IgD-negative memory B cell (primary cell): ENCODE measurements around the gene PCYT1B. TPM values are rescaled to one million over a fixed set of nuclear protein-coding genes. Genes with fewer than 3 reads are reported as not detected.
A peak's percentile ranks its signal among the peaks of the same experiment; 100 is the strongest.

ENCODE experiments used
- H3K27ac Mint-ChIP-seq, 3 donors: one replicate each; pipeline ENCODE4 v1.8.0; 2020 to 2022; ENCODE audit warnings: mild to moderate bottlenecking in 3 of 3, mixed read lengths in 3 of 3, moderate library complexity in 1 of 3
- H3K27me3 Mint-ChIP-seq: one replicate; pipeline ENCODE4 v1.8.0; 2021; ENCODE audit warnings: mixed read lengths
- H3K36me3 Mint-ChIP-seq: one replicate; pipeline ENCODE4 v1.8.0; 2020; ENCODE audit warnings: mild to moderate bottlenecking, mixed read lengths
- H3K4me1 Mint-ChIP-seq, 3 donors: one replicate each; pipeline ENCODE4 v1.8.0; 2020 to 2022; ENCODE audit warnings: mixed read lengths in 3 of 3, mild to moderate bottlenecking in 1 of 3
- H3K4me3 Mint-ChIP-seq, 4 donors: one replicate each; pipeline ENCODE4 v1.8.0; 2020 to 2022; ENCODE audit warnings: mild to moderate bottlenecking in 4 of 4, mixed read lengths in 4 of 4, moderate library complexity in 3 of 4
- H3K9me3 Mint-ChIP-seq, 3 donors: one replicate each; pipeline ENCODE4 v1.8.0; 2020 to 2021; ENCODE audit warnings: mixed read lengths in 3 of 3, mild to moderate bottlenecking in 1 of 3
- polyA plus RNA-seq: library from polyadenylated mRNA; unstranded; fragments of 300-500 nt; fragmentation: Illumina TruSeq; gene quantifications from one replicate; pipeline ENCODE4 v1.2.3, GENCODE V29; 2021

PCYT1B gene
- polyA plus RNA-seq, 1 donor from 2014 or later: 0.13 TPM

GRCh38 chrX:24594501-24594900 is 52.6 kb downstream of the PCYT1B start:
- Mint-ChIP-seq H3K27me3 (peaks cover 6% of the 10 kb centered on the region), H3K27ac (no peak overlapping the region), H3K4me3 (no peak overlapping the region)

GRCh38 chrX:24590111-24590510 is 57.0 kb downstream of the PCYT1B start:
- H3K27me3 Mint-ChIP-seq: peaks cover 5% of the 10 kb centered on the region
- H3K27ac Mint-ChIP-seq: no peak overlapping the region
- H3K36me3 Mint-ChIP-seq: no peaks in the 10 kb centered on the region
- no peak overlapping the region for H3K4me3 Mint-ChIP-seq
- H3K4me1 Mint-ChIP-seq: peaks cover 0 to 1% (median 0%) of the 10 kb centered on the region in 3 donors
- H3K9me3 Mint-ChIP-seq: peaks cover 0 to 3% (median 0%) of the 10 kb centered on the region in 3 donors

More at GRCh38 chrX:24594501-24594900, 52.6 kb downstream of the PCYT1B start:
- Mint-ChIP-seq H3K36me3 (no peaks in the 10 kb centered on the region), H3K4me1 (no peaks in the 10 kb centered on the region), H3K9me3 (peaks cover 0 to 3% (median 0%) of the 10 kb centered on the region in 3 donors)

- H3K4me3 Mint-ChIP-seq: no peak overlapping the region
Observed at GRCh38 chrX:24577091-24577490, 70.1 kb downstream of the PCYT1B start.

GRCh38 chrX:24575496-24575895 is 71.7 kb downstream of the PCYT1B start:
- H3K4me3 Mint-ChIP-seq: no peak overlapping the region
- no peaks in the 10 kb centered on the region for H3K4me1 Mint-ChIP-seq
- H3K27ac Mint-ChIP-seq: peak overlapping the region in 1 of 3 donors; percentile 18
- no peaks in the 10 kb centered on the region for H3K27me3 Mint-ChIP-seq
- peaks cover 0 to 4% (median 3%) of the 10 kb centered on the region in 3 donors for H3K9me3 Mint-ChIP-seq
- no peaks in the 10 kb centered on the region for H3K36me3 Mint-ChIP-seq

More at GRCh38 chrX:24577091-24577490, 70.1 kb downstream of the PCYT1B start:
- peaks cover 7% of the 10 kb centered on the region for H3K27me3 Mint-ChIP-seq
- no peak overlapping the region for H3K27ac Mint-ChIP-seq
- H3K36me3 Mint-ChIP-seq: no peaks in the 10 kb centered on the region
- peaks cover 0 to 4% (median 3%) of the 10 kb centered on the region in 3 donors for H3K9me3 Mint-ChIP-seq
- H3K4me1 Mint-ChIP-seq: no peaks in the 10 kb centered on the region

- Mint-ChIP-seq H3K36me3 (no peaks in the 10 kb centered on the region), H3K27me3 (no peaks in the 10 kb centered on the region), H3K27ac (no peak overlapping the region), H3K4me1 (no peaks in the 10 kb centered on the region), H3K9me3 (peaks cover 0 to 4% (median 3%) of the 10 kb centered on the region in 3 donors), H3K4me3 (no peak overlapping the region)
Observed at GRCh38 chrX:24574743-24575142, 72.4 kb downstream of the PCYT1B start.

- Mint-ChIP-seq H3K27ac (no peak overlapping the region), H3K36me3 (peaks cover 2% of the 10 kb centered on the region), H3K27me3 (peaks cover 12% of the 10 kb centered on the region), H3K4me3 (no peak overlapping the region), H3K4me1 (no peaks in the 10 kb centered on the region), H3K9me3 (peaks cover 0 to 2% (median 0%) of the 10 kb centered on the region in 3 donors)
Observed at GRCh38 chrX:24567169-24567568, 80.0 kb downstream of the PCYT1B start.

GRCh38 chrX:24566240-24566639 is 80.9 kb downstream of the PCYT1B start:
- H3K27me3 Mint-ChIP-seq: peaks cover 12% of the 10 kb centered on the region

GRCh38 chrX:24563291-24564010 is 83.7 kb downstream of the PCYT1B start:
- Mint-ChIP-seq H3K9me3 (peaks cover 0 to 2% (median 0%) of the 10 kb centered on the region in 3 donors), H3K27ac (no peak overlapping the region), H3K36me3 (peaks cover 2% of the 10 kb centered on the region), H3K27me3 (peaks cover 8% of the 10 kb centered on the region), H3K4me3 (no peak overlapping the region), H3K4me1 (no peaks in the 10 kb centered on the region)

More at GRCh38 chrX:24566240-24566639, 80.9 kb downstream of the PCYT1B start:
- Mint-ChIP-seq H3K9me3 (peaks cover 0 to 2% (median 0%) of the 10 kb centered on the region in 3 donors), H3K4me1 (no peaks in the 10 kb centered on the region), H3K4me3 (no peak overlapping the region), H3K27ac (no peak overlapping the region), H3K36me3 (peaks cover 2% of the 10 kb centered on the region)

- Mint-ChIP-seq H3K27me3 (peaks cover 6% of the 10 kb centered on the region), H3K27ac (no peak overlapping the region), H3K4me1 (no peaks in the 10 kb centered on the region), H3K36me3 (peaks cover 2% of the 10 kb centered on the region), H3K9me3 (peaks cover 0 to 2% (median 0%) of the 10 kb centered on the region in 3 donors), H3K4me3 (no peak overlapping the region)
Observed at GRCh38 chrX:24561121-24561520, 86.0 kb downstream of the PCYT1B start.

- Mint-ChIP-seq H3K27me3 (no peaks in the 10 kb centered on the region), H3K36me3 (no peaks in the 10 kb centered on the region), H3K27ac (no peak overlapping the region), H3K4me3 (no peak overlapping the region), H3K4me1 (no peaks in the 10 kb centered on the region), H3K9me3 (peaks cover 0 to 2% (median 0%) of the 10 kb centered on the region in 3 donors)
Observed at GRCh38 chrX:24553011-24553410, 94.1 kb downstream of the PCYT1B start.

- H3K27ac Mint-ChIP-seq: no peak overlapping the region
- H3K36me3 Mint-ChIP-seq: no peaks in the 10 kb centered on the region
- peaks cover 0 to 2% (median 0%) of the 10 kb centered on the region in 3 donors for H3K9me3 Mint-ChIP-seq
- peaks cover 0 to 2% (median 0%) of the 10 kb centered on the region in 3 donors for H3K4me1 Mint-ChIP-seq
- no peaks in the 10 kb centered on the region for H3K27me3 Mint-ChIP-seq
- no peak overlapping the region for H3K4me3 Mint-ChIP-seq
Observed at GRCh38 chrX:24550166-24550565, 97.0 kb downstream of the PCYT1B start.

GRCh38 chrX:24547961-24548360 is 99.2 kb downstream of the PCYT1B start:
- peaks cover 0 to 2% (median 0%) of the 10 kb centered on the region in 3 donors for H3K4me1 Mint-ChIP-seq
- peaks cover 4% of the 10 kb centered on the region for H3K36me3 Mint-ChIP-seq
- peaks cover 0 to 2% (median 0%) of the 10 kb centered on the region in 3 donors for H3K9me3 Mint-ChIP-seq
- no peaks in the 10 kb centered on the region for H3K27me3 Mint-ChIP-seq
- no peak overlapping the region for H3K4me3 Mint-ChIP-seq
- no peak overlapping the region for H3K27ac Mint-ChIP-seq

- H3K9me3 Mint-ChIP-seq: no peaks in the 10 kb centered on the region
- H3K4me1 Mint-ChIP-seq: peaks cover 0 to 2% (median 0%) of the 10 kb centered on the region in 3 donors
Observed at GRCh38 chrX:24542756-24543155, 104.4 kb downstream of the PCYT1B start.

GRCh38 chrX:24536551-24536950 is 110.6 kb downstream of the PCYT1B start:
- H3K36me3 Mint-ChIP-seq: no peaks in the 10 kb centered on the region

More at GRCh38 chrX:24542756-24543155, 104.4 kb downstream of the PCYT1B start:
- no peak overlapping the region for H3K27ac Mint-ChIP-seq
- no peak overlapping the region for H3K4me3 Mint-ChIP-seq
- peaks cover 4% of the 10 kb centered on the region for H3K36me3 Mint-ChIP-seq
- H3K27me3 Mint-ChIP-seq: no peaks in the 10 kb centered on the region

GRCh38 chrX:24528605-24529004 is 118.5 kb downstream of the PCYT1B start:
- no peaks in the 10 kb centered on the region for H3K27me3 Mint-ChIP-seq
- no peaks in the 10 kb centered on the region for H3K9me3 Mint-ChIP-seq
- H3K27ac Mint-ChIP-seq: no peak overlapping the region
- H3K4me1 Mint-ChIP-seq: no peaks in the 10 kb centered on the region
- no peak overlapping the region for H3K4me3 Mint-ChIP-seq
- H3K36me3 Mint-ChIP-seq: peaks cover 2% of the 10 kb centered on the region

More at GRCh38 chrX:24536551-24536950, 110.6 kb downstream of the PCYT1B start:
- no peaks in the 10 kb centered on the region for H3K4me1 Mint-ChIP-seq
- H3K27ac Mint-ChIP-seq: no peak overlapping the region
- no peak overlapping the region for H3K4me3 Mint-ChIP-seq
- H3K9me3 Mint-ChIP-seq: no peaks in the 10 kb centered on the region
- H3K27me3 Mint-ChIP-seq: no peaks in the 10 kb centered on the region

GRCh38 chrX:24526616-24527015 is 120.5 kb downstream of the PCYT1B start:
- H3K27me3 Mint-ChIP-seq: no peaks in the 10 kb centered on the region
- peaks cover 2% of the 10 kb centered on the region for H3K36me3 Mint-ChIP-seq
- no peaks in the 10 kb centered on the region for H3K9me3 Mint-ChIP-seq
- H3K4me1 Mint-ChIP-seq: no peaks in the 10 kb centered on the region
- no peak overlapping the region for H3K27ac Mint-ChIP-seq
- no peak overlapping the region for H3K4me3 Mint-ChIP-seq
